ENCODE results near the gene ADGRL2.

GRCh38 chr1:81813691-81814090 is 13.0 kb downstream of the ADGRL2 start:
- TF ChIP-seq SUZ12 (IDR thresholded peaks at IDR 0.05; ENCODE audit: extremely low read depth, insufficient read depth, insufficient read length): no peak
- TF ChIP-seq YY1 (IDR thresholded peaks at IDR 0.05; ENCODE audit: insufficient read depth, insufficient read length): no peak

Measured in NT2/D1 (cell line).